HUES6 (cell line): ENCODE data around the gene NFATC1.

Experiments used
- H3K27ac ChIP-seq: 2 replicates; pipeline ENCODE4 v1.7.0; 2013; ENCODE audit warnings: low read depth, mild to moderate bottlenecking, low read length, inconsistent platforms
- H3K27me3 ChIP-seq: 2 replicates; pipeline ENCODE4 v1.6.1; 2013; ENCODE audit warnings: low read length; ENCODE audit not compliant: control insufficient read depth, insufficient read depth
- H3K36me3 ChIP-seq: 2 replicates; pipeline ENCODE4 v1.6.1; 2013; ENCODE audit warnings: low read length; ENCODE audit not compliant: control insufficient read depth, insufficient read depth
- H3K4me1 ChIP-seq: 2 replicates; pipeline ENCODE4 v1.6.1; 2013; ENCODE audit warnings: low read length; ENCODE audit not compliant: control insufficient read depth, insufficient read depth
- H3K4me3 ChIP-seq: 2 replicates; pipeline ENCODE4 v1.5.1; 2013; ENCODE audit warnings: low read depth, low read length
- H3K9ac ChIP-seq: one replicate; pipeline ENCODE4 v1.6.1; 2013; ENCODE audit warnings: mild to moderate bottlenecking, low read length
- H3K9me3 ChIP-seq: 2 replicates; pipeline ENCODE4 v1.6.1; 2013; ENCODE audit warnings: low read depth, low read length; ENCODE audit not compliant: control insufficient read depth, insufficient read depth

Gene NFATC1

DNA sequence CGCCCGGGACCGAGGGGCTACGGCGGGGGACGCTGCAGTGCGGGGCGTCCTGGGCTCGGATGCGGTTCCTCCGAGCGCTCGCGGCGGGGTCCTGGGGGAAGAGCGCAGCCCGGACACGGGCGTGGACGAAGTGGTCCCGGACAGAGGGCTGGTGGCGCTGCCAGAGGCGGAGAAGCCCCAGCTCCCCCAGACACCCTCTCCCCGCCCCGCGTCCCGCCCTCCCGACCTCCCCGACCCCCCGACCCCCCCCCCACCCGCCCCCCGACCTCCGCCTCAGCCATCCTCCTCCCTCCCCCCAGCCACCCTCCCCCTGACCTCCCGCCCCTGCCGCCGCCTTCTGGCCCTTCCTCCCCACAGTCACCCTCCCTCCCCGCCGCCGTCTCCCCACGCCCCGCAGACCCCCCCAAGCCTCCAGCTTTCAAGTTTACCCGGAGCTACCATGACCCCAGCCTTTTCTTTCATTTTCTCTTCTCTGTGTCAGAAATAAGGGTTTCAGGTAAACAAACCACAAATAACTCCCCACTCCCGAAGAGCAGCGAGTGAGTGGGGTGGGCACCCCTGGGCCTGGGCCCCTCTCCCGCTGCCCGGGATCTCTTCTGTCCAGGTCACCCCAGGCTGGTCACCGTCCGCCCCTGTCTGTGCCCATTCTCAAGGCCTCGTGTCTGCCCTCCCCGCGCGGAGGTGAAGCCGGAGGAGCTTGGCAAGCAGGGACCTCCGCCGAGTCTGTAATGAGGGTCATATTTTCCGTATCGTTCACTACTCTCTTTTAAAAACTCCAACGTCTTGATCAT, 5.1 kb downstream of the NFATC1 start:
- H3K27me3 ChIP-seq: peaks cover 40% of the 10 kb centered on the region
- H3K36me3 ChIP-seq: no peaks in the 10 kb centered on the region; the same call in 1 of the 2 replicates
- H3K9ac ChIP-seq: peak overlapping the region; percentile 16
- H3K27ac ChIP-seq: no peak overlapping the region; the same call in 1 of the 2 replicates
- no peaks in the 10 kb centered on the region for H3K9me3 ChIP-seq
- peaks cover 48% of the 10 kb centered on the region for H3K4me1 ChIP-seq
- H3K4me3 ChIP-seq: peak overlapping the region; percentile 54

DNA sequence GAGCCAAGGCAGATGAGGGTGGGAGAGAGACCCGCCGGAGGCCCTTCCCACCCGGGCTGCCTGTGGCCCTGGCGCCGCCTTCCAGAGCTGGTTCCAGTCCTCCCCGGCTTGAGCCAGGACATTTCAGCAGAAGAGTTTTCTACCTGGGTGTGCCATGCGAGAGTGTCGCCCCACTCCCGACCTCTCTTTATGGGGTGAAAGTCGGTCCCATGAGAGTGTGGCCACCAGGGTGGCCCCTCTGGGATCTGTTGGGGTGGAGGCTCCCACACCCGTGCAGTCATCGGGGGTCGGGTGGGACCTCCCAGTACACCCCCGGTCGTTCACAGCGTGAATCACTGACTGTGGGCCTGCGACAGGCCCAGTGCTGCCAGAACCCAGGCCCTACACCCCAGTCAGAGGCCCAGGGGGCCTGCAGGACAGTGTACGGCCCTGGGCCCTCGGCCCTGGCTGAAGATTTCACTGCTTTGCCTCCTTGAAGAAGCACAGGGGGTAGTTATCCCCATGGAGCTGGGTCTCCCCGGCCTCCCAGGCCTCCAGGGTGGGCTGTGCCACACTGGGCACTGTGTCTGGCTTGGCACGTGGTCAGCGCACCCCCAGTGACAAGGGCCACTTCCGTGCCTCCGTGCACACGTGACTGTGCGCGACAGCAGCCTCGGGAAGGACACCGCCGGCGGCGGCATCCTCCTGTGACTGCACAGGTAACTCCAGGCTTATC, 5.9 kb downstream of the NFATC1 start:
- H3K27ac ChIP-seq: no peak overlapping the region

DNA sequence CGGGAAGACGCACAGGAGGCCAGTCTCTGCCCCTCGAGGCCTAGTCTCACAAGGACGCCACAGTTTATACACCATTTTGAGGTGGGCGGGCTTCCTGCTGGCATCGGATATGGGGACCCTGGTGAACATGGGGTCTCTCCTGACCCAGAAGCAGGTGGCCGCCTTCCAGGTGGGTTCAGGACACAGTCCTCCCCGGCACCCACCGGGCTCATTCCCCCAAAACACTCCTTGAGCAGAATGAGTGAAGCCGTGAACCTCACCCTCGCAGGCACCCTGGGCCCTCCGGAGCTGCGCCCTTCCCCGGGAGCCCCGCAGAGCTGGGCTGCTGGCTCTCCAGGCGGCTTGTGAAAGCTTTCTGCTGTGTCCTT, 6.5 kb downstream of the NFATC1 start:
- H3K27me3 ChIP-seq: peaks cover 27% of the 10 kb centered on the region
- no peak overlapping the region for H3K4me3 ChIP-seq
- no peaks in the 10 kb centered on the region for H3K9me3 ChIP-seq
- H3K4me1 ChIP-seq: peaks cover 43% of the 10 kb centered on the region
- no peak overlapping the region for H3K27ac ChIP-seq
- no peaks in the 10 kb centered on the region; the same call in 1 of the 2 replicates for H3K36me3 ChIP-seq
- no peak overlapping the region for H3K9ac ChIP-seq

More for the DNA sequence above, 5.9 kb downstream of the NFATC1 start:
- no peak overlapping the region for H3K9ac ChIP-seq
- no peaks in the 10 kb centered on the region for H3K9me3 ChIP-seq
- H3K4me3 ChIP-seq: no peak overlapping the region
- H3K27me3 ChIP-seq: peaks cover 32% of the 10 kb centered on the region
- H3K36me3 ChIP-seq: no peaks in the 10 kb centered on the region; the same call in 1 of the 2 replicates
- H3K4me1 ChIP-seq: peaks cover 48% of the 10 kb centered on the region

DNA sequence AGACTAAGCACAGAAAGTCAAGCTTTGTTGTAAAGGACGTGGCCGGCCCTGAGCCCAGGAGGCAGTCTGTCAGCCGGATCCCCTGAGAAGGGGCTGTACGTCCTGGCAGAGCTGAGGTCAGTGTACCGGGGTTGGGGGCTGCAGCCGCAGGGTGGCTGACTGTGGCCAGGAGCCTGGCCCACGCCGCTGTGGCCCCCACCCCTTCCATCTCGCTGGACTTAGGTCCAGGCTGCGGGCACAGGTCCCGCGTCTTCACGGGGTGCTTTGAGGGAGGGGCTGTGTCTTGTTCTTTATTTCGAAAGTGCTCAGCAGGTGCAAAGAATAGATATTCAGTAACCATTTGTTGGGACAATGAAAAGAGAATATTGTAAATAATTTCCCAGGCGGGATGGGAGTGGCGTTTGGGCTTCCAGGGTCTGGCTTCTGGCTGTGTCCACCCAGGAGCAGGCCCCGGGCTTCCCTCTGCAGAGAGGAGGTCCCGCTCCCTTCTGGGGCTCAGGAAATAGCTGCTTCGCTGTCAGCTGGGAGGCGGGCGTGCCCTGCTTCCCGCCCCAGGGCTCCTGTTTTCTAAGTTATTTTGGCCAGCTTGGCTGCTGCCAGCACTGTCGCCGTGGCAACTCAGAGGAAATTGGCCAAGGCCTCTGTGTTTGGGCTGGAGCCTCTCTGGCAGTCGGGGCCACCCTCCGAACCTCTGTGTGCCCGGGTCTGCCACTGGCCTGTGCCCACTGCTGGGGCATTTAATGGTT, 7.4 kb downstream of the NFATC1 start:
- Histone ChIP-seq H3K27me3 (peaks cover 17% of the 10 kb centered on the region), H3K9ac (no peak overlapping the region), H3K4me1 (peaks cover 39% of the 10 kb centered on the region), H3K27ac (no peak overlapping the region), H3K36me3 (no peaks in the 10 kb centered on the region; the same call in 1 of the 2 replicates), H3K4me3 (no peak overlapping the region), H3K9me3 (no peaks in the 10 kb centered on the region)

DNA sequence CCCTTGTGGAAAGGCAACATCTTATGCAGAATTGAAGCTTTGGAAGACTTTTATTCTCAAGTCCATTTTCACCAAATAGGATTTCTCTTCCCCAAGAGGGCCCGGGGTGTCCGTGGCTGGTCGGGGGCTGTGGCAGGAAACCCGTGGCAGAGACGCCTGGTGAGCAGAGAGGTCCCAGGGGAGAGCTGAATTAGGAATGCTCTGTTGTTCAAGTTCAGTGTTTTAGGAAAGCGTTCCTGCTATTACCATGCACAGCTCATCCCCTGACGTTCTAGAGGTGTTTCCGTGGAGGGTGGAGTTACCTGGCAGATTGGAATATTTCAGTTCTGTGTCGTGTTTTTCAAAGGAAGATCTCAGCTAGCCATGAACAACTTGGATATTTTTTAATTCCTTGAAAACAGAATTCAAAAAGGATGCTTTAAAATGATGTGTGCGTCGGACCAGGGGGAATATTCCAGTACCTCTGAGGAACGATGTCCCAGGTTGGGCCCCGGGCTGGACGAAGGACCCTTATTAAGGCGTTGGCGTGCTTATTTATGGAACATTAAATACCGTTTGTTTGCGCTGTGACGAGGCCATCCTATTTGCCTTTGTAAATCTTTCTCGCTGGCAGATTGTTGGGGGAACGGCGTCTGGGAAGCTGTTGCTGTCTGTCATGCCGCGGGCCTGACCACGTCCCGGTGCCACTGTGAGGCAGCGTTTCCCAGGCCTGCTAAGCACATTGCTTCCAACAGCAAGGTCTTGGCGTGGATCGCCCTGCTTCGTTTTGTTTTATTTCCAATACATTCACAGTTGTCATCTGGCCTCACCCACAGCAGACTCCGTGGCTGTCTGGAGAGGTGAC, 8.2 kb downstream of the NFATC1 start:
- no peak overlapping the region for H3K4me3 ChIP-seq
- H3K4me1 ChIP-seq: peaks cover 36% of the 10 kb centered on the region
- no peaks in the 10 kb centered on the region; the same call in 1 of the 2 replicates for H3K36me3 ChIP-seq
- no peaks in the 10 kb centered on the region for H3K9me3 ChIP-seq
- peaks cover 9% of the 10 kb centered on the region for H3K27me3 ChIP-seq
- H3K27ac ChIP-seq: no peak overlapping the region
- no peak overlapping the region for H3K9ac ChIP-seq

DNA sequence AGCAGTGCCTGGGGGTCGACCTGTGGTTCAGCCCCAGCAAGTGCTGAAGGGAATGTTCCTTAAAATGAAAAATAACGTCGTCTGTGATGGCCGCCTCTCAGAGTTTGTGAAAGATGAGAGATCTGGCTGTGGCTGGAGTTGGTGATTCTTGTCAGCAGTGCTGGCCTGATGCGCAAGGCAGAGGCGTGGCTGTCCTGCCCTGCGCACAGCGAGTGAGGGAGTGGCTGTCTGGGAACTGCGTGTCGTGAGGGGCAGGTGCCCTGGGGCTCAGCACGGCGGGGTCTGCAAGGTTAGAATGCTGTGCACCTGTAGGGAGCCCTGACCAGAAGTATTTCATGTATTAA, 8.8 kb downstream of the NFATC1 start:
- Histone ChIP-seq H3K27me3 (peaks cover 3% of the 10 kb centered on the region), H3K4me1 (peaks cover 32% of the 10 kb centered on the region), H3K27ac (no peak overlapping the region), H3K9me3 (0 out of 2 replicates have a peak, but pooled peaks cover 2% of the 10 kb centered on the region), H3K36me3 (no peaks in the 10 kb centered on the region; the same call in 1 of the 2 replicates), H3K9ac (no peak overlapping the region), H3K4me3 (no peak overlapping the region)

DNA sequence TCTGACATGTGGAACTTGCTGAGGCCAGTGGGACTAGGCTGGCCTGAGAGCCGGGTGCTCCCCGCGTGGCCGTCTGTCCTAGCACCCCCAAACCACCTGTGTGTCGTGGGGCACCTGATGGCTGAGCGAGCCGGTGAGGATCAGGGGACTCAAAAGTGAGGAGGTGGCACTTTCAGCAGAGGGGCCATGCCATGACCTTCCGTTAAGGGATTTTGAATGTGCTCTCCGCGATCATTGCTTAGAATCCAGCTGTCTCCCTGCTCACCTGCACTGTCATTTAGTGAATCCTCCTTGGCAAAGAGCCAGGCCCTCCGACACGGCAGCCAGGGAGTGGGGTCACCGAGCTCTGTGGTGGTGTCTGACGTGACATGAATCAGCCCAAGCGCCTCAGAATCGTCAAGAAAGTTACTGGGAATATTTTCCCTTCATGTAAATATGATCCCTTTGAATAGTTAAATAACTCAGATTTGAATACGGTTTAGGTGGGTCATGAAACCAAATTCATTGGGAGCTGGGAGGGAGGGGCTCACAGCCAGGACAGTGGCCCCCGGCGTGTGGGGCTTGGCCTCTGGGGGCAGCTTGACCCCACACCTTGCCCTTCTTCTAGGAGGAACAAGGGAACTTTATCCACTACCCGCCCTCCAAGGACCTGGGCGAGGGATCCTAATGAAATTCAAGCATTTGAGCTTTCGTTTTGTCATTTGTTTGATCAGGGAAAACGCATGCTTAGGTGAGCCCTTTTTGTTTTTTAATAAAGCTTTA, 9.5 kb downstream of the NFATC1 start:
- H3K27ac ChIP-seq: no peak overlapping the region
- peaks cover 32% of the 10 kb centered on the region for H3K4me1 ChIP-seq
- H3K27me3 ChIP-seq: no peaks in the 10 kb centered on the region
- H3K36me3 ChIP-seq: no peaks in the 10 kb centered on the region; the same call in 1 of the 2 replicates
- H3K9me3 ChIP-seq: 0 out of 2 replicates have a peak, but pooled peaks cover 2% of the 10 kb centered on the region
- H3K9ac ChIP-seq: no peak overlapping the region
- no peak overlapping the region for H3K4me3 ChIP-seq

DNA sequence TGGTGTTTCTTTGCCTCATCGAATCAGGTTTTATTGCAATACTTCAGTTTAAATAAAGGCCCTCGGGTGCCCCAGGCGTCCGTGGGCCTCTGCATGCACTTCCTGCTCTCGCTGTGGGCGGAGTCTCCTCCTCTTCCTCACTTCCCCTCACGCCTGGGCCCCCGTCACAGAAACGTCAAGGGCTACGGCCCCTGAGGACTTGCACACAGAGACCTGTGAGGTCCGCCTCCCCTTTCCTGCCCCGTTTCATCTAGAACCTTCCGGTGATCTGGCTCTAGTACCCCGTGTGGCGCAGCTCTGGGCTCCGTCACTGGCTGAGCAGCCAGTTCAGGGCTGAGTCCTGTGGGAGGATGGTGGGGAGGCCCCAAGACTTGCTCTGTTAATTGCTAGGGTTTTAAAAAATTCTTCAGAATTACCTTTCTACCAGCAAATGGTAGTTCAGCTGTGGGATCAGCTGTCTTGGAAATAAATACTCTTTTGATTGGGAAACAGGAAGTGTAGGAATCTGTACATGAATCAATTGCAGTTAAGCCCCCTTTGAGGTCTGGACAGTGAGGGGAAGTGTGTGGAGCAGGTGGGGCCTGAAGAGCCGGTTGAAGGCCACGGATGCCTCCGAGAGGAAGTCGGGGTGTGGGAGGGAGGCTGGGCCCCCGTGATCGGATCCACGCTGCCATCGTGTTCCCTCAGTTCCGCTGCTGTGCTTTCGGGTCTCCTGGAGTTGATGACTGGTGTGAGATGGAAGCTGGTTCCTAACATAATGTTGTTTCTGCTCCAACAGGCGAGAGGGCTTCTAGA, 10.2 kb downstream of the NFATC1 start:
- Histone ChIP-seq H3K27me3 (no peaks in the 10 kb centered on the region), H3K36me3 (peaks cover 7% of the 10 kb centered on the region), H3K9me3 (0 out of 2 replicates have a peak, but pooled peaks cover 2% of the 10 kb centered on the region), H3K4me1 (peaks cover 32% of the 10 kb centered on the region), H3K4me3 (no peak overlapping the region), H3K9ac (no peak overlapping the region), H3K27ac (no peak overlapping the region)

DNA sequence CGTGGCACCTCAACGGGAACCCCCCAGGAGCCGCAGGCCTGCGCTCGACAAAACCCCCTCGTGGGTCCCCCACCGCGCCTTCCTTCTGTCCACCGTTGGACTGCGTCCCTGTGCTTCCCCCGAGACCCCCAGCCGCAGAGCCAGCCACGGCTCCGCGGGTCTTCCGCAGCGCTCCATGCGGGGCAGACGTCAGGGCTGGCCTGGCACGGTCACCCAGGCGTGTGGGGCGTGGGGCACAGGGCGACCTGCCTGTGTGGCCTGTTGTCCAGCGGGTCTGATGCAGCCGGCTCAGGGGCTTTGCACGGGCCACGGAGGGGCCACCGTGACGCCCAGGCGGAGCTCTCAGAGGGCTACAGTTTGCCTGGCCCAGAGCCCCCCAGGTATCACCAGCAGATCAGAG, 11.0 kb downstream of the NFATC1 start:
- 0 out of 2 replicates have a peak, but pooled peaks cover 2% of the 10 kb centered on the region for H3K9me3 ChIP-seq
- H3K27ac ChIP-seq: no peak overlapping the region
- H3K36me3 ChIP-seq: peaks cover 9% of the 10 kb centered on the region
- H3K27me3 ChIP-seq: no peaks in the 10 kb centered on the region
- no peak overlapping the region for H3K4me3 ChIP-seq
- H3K4me1 ChIP-seq: peaks cover 35% of the 10 kb centered on the region
- no peak overlapping the region for H3K9ac ChIP-seq
